HG03060 (cell line): ENCODE results near the gene DROSHA.

Experiments
- ATAC-seq: cut with Tn5 transposase; IDR thresholded peaks from one replicate; pipeline ENCODE4 v1.9.1; 2021; ENCODE audit warnings: low read depth, moderate number of reproducible peaks; ENCODE audit not compliant: unreplicated experiment

Gene DROSHA

DNA sequence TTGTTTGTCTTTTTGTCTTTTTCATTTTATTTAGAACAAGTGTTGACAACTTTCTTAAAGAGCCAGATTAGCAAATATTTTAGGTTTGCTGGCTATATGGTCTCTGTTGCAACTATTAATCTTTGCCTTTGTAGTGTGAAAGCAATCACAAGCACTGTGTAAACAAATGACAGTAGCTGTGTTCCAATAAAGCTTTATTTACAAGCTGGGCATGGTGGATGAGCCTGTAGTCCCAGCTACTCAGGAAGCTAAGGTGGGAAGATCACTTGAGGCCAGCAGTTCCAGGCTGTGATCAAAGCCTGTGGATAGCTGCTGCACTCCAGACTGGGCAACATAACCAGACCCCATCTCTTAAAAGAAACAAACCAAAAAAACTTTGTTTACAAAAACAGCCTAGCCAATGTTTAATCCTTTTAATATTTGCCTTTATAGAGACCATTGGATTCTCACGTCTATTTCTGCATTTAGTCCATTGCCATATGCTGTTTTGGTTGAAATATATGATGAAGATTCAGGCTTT is 2.7 kb upstream of the DROSHA start:
- no peak for ATAC-seq

DNA sequence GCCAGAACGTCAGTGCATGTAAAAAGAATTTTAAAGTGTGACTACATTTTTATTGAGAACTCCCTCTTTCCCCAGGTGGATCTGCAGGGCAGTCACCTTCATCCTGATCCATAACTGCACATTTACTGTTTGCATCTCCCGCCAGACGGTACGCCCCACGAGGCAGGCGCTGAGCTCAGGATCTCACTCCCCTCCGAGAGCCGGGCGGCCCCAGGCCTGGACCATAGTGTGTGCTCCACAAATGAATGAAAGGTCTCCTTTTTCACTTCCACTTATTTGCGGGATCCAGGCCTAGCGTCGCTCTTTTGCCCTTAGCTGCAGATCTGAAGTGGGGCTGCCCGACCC is 378 bp downstream of the DROSHA start:
- peak; percentile 15 for ATAC-seq

DNA sequence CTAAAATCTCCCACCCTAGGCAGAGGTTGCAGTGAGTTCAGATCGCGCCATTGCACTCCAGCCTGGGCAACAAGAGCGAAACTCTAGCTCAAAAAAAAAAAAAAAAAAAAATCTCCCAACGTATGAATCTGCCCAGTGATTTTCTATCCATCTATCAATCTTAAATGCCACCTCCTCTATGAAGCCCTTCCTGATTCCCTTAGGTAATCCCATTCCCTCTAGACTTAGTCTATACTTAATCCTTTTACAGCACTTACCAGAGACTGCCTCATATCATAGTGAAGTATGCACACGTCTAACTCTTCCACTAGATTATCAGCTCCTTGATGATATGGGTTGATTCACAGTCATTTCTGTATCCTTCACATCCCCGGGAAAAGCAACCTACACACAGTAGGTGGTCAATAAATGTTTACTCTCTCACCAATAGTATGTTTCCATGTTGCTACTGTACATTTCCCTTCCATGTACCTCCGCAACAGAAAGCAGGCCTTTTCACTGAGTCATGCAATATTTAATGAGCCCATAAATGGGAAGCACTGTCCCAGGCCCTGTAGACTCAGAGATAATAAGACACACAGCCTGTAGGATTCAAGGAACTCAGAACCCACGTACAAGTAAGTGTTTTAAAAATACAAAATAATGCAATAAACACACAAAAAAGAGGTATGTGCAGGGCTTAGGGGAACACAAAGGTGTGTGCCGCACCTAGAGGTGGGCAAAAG is 1.2 kb downstream of the DROSHA start:
- no peak for ATAC-seq

DNA sequence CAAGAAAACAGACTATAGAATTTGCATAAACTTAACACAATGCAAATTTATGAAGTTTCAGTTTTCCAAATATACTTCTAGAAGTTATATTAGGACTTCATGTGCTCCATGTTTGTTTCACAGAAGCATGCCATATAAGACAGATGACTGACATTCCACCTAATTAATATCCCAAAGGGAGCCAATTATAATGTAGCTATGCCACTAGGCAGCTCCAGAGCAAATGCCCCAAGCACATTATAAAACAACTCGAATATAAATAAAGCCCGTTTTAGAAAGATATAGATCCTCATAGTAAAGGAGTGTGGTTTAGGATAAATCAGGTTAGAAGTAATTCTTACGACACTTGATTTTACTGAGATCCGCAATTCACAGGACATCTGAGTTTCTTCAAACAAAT is 8.9 kb downstream of the DROSHA start:
- no peak for ATAC-seq

DNA sequence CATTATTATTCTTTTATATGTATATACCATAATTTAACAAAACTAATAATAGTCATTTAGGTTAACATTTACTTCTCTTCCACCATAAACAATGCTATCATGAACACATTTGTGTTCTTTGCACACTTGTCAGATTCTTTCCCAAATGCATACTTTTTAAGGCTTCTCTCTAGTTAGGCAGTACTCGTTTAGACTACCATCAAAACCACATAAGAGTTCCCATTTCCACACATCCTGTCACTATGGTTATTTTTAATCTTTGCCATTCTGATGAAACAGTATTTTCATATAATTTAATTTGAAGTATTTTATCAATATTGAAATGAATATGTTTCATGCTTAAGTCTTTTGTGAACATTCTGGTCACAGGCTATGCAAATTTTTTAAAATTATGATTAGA is 15.1 kb downstream of the DROSHA start:
- no peak for ATAC-seq

DNA sequence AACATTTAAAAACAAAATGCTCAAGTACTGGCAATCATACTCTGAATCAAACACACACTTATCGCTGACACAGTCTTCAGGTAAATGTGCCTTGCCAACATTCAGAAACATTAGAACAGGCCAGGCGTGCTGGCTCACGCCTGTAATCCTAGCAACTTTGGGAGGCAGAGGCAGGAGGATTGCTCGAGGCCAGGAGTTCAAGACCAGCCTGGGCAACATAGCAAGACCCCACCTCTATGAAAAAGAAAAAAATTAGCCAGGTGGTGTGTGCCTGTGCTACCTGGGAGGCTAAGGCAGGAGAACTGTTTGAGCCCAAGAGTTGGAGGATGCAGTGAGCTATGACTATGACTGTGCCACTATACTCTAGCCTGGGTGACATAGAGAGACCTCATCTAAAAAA is 20.6 kb downstream of the DROSHA start:
- no peak for ATAC-seq

DNA sequence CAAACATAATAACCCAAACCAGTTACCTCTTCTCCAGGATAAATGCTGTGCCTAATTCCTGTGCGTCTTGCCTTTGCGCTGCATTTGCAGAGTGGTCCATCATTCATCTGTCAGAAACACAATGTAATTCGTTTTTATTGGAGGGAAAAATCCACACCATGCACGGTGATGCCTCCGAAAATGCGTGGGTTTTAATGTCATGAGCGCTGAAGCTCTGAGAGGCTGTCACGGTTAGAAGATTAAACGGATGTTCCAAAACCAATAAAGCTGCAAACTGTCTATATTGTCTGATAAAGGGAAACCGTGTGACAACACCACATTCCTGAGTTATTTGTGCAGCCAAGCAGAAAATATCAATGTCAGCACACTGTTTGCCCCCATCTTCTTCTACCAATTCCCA is 27.4 kb downstream of the DROSHA start:
- no peak for ATAC-seq

DNA sequence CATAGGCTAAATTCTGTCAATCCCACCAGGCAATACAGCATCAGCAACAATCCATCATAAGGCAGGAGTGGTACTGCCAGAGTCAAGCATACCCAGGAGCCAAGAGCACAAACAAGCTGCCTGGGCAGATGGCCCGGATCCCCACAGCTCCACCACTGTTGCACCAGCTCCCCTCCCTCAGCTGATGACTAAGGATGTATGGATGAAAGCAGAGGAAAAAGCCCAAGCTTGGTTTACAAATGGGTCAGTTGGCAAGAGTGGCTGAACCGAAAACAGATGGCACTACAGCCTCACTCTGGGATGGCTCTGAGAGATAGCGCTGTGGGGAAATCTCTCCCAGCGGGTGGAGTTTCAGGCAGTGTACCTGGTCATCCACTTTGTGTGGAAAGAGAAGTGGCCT is 29.4 kb downstream of the DROSHA start:
- ATAC-seq, result no peak

DNA sequence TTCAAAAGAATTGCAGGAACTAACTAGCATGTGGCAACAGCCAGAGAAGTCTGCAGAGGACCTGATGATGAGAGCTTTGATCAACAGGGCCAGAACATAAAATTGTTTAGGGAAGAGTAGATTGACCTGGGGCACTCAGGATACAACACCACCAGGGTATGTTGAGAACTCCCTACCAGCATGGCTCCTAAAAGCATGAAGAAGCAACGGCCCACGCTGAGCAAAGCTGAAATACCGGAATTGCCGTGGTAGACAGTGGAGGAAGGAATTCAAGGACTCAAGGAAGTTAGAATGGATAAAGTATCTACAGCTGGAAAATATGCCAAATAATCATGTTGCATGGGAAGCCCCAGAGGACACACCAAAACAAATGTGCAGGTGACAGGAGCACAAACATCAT is 31.6 kb downstream of the DROSHA start:
- no peak for ATAC-seq

DNA sequence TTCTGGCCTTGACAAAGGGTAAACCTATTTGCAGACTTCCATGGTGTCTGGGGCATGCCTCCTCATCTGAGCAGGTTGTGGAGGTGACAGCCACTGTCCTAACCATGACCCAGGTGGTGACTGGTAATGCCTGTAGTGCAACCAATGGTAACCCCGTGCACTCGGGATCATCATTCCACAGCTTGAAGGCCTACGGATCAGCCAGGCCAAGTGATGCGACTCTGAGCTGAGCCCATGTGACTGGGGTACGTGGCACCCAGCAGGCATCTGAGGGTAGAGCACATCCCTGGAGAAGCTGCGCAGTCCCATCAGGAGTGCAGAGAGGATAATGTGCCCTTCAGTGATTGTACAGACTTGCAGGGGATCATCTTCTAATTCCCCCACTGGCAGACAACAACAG is 35.0 kb downstream of the DROSHA start:
- ATAC-seq, result no peak

DNA sequence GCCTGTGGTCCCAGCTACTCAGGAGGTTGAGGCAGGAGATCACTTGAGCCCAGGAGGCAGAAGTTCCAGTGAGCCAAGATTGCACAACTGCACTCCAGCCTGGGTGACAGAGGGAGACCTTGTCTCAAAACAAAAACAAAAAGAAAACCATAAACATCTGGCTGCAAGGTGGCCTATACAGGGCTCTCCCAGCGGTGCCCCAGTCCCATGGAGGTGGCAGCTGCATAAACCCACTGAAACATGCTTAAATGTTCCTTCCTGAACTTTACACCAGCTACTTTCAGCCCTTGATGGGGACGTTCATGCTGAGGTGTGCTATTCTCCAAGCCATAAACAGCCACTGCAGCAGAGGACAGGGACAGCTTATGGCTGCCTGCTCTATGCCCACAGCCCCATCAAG is 35.6 kb downstream of the DROSHA start:
- ATAC-seq, result no peak

DNA sequence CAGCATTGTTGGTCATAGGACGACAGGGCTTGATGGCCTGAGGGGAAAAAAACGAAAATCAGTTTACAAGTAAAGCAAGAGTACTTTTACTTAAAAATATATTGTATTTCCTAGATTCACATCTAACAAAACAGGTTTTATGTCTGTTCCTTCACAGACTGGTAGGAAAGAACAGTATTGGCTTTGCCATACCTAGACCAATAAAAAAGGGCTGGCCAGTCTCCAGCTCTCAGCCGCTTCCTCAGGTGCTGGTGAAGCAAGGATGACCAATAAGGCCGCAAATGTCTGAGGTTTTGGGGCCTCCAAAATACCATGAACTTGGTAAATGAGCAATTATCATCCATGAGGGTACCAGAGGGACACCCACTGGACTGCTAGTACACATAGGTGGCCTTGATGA is 36.6 kb downstream of the DROSHA start:
- no peak for ATAC-seq

DNA sequence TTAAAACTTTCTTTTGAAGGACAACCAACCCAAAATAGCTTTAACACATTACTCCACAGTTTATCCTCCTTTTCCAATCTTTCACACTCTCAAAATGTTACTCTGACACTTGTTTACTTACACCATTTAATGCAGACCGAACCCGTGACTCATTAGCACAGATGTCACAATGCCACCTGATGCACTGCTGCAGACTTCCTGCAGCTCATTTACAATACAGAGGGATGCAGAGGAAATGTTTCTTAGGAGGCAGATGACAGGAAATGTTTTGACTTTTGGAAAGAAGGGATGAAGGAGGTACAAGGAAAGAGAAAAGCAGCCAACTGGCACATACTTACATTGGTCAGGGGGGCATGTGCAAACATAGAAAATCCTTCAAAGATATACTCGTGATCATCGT is 39.0 kb downstream of the DROSHA start:
- no peak for ATAC-seq

DNA sequence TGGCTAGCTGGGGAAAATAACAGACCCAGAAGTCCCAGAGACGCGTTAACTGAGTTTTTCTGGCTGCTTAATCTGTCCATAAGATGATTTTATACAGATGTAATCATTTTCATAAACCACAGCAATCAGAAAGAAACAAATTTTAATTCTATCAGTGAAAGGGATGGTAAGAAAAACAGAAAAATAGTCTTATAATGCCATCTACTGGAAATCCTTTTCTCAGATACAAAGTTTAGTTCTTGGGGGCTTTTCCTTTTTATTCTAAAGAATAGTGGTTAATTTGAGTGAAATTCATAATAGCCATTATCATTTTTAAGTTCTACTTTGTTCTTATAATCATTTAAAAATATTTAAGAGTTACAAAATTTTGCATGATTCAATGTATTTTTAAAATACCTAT is 44.4 kb downstream of the DROSHA start:
- no peak for ATAC-seq

DNA sequence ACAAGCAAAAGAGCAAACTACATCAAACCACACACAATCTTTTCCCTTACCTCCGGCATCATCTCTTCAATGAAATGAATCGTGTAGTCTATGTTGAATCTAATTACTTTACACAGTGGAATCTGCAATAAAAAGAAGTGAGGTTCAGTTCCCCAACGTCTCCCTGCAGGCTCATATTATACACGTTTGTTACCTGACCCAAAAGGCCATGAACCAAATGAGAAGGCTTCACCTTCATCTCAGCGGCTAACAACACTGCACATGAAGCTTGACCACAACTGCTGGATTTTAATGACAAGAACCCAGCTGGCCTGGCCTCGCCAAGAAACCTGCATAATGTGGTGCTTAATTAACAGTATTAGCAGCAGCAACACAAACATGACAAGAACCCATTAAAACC is 45.5 kb downstream of the DROSHA start:
- no peak for ATAC-seq

DNA sequence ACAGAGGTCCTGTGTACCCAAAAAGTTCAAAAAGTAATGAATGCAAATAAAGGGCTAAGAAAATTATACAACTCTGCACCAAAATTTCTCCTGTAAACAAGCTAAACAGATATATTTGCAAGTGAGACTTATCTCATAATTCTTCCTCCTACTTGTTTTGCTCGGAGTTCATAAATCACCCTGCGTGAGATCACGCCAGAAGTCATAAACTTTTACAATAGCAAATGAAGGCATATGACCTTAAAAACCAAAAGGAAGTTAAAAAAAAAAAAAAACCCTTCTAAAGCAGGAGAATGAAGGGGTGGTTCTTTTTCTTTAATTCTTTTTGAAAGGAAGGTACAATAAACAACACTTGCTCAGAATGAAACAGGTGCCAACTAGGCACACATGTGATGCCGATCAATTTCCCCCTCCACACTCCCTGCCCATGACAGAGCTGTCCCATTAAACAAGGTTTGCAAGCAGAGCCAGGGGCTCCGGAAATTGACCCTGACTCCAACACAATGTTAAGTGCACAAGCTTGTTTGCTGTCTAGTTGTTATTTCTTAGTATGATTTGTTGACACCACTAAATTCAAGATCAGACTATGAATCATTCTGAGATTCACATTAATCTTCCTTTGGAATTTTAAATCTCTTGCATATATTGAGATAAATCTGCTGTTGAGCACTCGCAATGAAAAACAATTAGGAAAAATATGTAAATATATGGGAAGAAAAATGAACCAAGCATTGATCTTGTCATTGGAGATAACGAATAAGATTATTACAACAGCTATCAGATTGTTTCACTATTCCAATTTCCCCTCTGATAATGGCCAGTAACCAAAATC is 46.3 kb downstream of the DROSHA start:
- ATAC-seq, result no peak

DNA sequence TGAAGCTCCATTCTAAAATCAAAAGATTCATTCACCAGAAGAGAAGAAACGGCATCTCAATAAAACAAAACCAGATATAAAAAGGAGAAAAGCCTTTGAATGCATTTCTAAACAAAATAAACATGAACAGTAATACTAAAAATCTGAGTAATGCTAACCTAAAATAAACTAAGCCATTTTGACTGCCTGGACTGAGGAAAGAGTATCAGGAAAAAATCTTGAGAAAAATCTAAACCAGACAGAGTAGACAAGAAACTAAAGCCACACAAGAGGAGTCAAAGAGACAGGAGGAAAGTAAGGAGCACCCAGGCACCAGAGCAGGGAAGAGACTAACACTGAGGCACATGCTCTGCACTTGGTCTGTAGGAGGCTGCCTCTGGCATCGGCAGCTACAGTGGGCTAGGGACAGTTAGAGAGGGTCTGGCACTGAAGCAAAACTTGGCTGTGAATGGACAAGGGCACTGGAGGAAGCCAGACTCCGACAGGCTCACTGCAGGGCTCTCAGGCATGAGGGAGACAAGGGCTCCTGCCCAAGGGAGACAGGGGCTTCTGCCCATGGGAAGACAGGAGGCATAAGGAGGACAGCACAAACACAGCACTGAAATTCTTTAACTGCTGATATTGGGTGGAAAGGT is 50.2 kb downstream of the DROSHA start:
- no peak for ATAC-seq

DNA sequence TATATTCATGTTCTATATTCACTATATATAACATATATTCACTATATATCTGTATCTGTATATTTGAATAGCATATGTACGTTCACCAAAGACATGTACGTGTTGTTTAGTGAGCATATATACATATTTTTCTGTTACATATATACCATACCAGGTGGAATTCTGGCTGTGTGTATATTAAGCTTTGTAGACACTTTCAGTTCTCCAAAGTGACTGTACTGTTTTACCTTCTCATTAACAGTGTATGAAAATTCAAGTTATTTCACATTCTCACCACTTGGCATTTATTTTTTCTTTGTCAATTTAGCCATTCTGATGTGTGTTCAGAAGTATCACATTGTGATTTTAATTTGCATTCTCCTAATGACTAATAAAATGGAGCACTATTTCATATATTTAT is 52.2 kb downstream of the DROSHA start:
- ATAC-seq, result no peak

DNA sequence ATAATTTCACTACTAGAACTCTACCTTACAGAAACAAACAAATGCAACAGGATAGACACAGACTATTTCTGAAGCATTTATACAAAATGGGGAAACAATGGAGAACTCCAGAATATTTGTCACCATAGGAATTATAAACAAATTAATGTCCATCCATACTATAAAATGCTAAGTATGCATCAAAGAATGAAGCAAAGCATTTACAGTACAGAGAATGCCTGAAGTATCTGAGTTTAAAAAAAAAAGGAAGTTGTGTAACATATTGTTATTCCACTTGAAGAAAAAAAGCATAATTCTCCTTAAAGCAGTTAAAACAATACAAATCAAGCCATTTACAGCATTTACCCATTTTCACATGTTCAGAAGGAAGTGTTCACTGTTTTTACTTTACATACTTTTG is 53.0 kb downstream of the DROSHA start:
- no peak for ATAC-seq

DNA sequence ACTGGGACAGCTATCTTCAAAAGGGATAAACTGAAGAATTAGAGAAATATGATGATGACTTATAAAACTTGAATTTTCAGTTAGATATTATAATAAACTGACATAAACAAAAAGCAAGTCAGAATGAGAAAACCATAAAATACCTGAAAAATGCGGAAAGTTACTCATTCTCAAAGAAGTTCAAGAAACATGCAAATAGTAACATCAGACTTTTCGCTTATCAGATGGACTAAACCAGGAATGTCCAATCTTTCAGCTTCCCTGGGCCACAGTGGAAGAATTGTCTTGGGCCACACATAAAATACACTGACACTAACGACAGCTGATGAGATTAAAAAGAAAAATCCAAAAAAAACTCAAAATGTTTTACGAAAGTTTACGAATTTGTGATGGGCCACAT is 53.9 kb downstream of the DROSHA start:
- no peak for ATAC-seq

DNA sequence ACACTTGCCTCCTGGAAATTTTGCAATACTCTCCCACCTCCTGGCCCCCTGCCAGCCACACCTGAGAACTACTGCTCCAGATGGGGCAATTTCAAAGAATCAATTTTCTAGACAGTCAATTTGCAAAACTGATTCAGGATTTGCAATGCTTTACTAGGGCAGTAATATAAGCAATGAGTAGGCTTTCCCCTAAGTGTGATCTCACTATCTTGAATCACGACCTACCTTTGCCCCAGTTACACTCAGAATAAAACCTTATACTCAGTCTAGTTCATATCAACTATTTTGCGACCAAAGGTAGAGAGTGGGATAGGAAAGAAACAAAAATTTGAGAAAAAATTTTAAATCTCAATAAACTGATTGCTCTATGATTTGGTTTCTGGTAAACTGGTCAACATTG is 54.4 kb downstream of the DROSHA start:
- no peak for ATAC-seq

DNA sequence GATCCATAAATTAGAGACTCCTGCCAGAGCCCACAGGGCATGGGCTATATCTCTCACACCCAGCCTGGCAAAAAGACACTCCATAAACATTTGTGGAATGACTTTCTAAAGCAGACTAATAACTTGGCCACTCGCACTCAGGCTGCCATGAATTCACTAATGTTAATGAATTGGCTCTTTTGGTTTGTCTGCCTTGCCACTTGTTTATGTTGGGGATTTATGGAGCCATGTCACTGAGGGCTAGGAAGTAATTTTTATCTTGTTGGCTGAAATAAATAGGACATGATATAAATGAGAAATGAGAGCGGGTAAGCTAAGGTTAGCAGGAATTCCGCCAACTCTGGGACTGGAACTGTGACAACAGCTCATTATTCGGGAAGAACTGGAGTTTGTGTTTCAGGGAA is 55.2 kb downstream of the DROSHA start:
- no peak for ATAC-seq
